HG02885 (cell line): Measurements from ENCODE around the gene ERN1.

Experiments
- ATAC-seq: cut with Tn5 transposase; IDR thresholded peaks from one replicate; pipeline ENCODE4 v1.9.1; 2021; ENCODE audit warnings: mild to moderate bottlenecking; ENCODE audit not compliant: unreplicated experiment, poor library complexity

The ERN1 gene

GRCh38 chr17:64066716-64067115 is 63.2 kb downstream of the ERN1 start:
- ATAC-seq = no peak

- no peak for ATAC-seq
These were observed 64.8 kb downstream of the ERN1 start for GRCh38 chr17:64065161-64065560.

GRCh38 chr17:64064331-64064730 is 65.6 kb downstream of the ERN1 start:
- ATAC-seq = no peak

GRCh38 chr17:64063766-64064224 is 66.1 kb downstream of the ERN1 start:
- no peak for ATAC-seq

- no peak for ATAC-seq
These were observed 66.9 kb downstream of the ERN1 start for GRCh38 chr17:64063088-64063487.

GRCh38 chr17:64061178-64061898 is 68.6 kb downstream of the ERN1 start:
- peak; percentile 52 for ATAC-seq

GRCh38 chr17:64060331-64060730 is 69.6 kb downstream of the ERN1 start:
- no peak for ATAC-seq

GRCh38 chr17:64059756-64060155 is 70.2 kb downstream of the ERN1 start:
- no peak for ATAC-seq

- ATAC-seq = no peak
These were observed 71.3 kb downstream of the ERN1 start for GRCh38 chr17:64058621-64059020.

GRCh38 chr17:64057701-64058263 is 72.2 kb downstream of the ERN1 start:
- no peak for ATAC-seq

- peak; percentile 69 for ATAC-seq
These were observed 73.5 kb downstream of the ERN1 start for GRCh38 chr17:64056269-64057005.

- ATAC-seq = no peak
These were observed 74.5 kb downstream of the ERN1 start for GRCh38 chr17:64055183-64056142.

GRCh38 chr17:64054304-64054703 is 75.6 kb downstream of the ERN1 start:
- no peak for ATAC-seq

GRCh38 chr17:64053101-64053500 is 76.8 kb downstream of the ERN1 start:
- ATAC-seq = no peak

GRCh38 chr17:64051153-64051552 is 78.8 kb downstream of the ERN1 start:
- ATAC-seq = no peak

- ATAC-seq = no peak
These were observed 81.1 kb downstream of the ERN1 start for GRCh38 chr17:64048805-64049204.

GRCh38 chr17:64045176-64045575 is 84.8 kb downstream of the ERN1 start:
- ATAC-seq = no peak

GRCh38 chr17:64042700-64043485 is 87.1 kb downstream of the ERN1 start:
- no peak for ATAC-seq

GRCh38 chr17:64041912-64042311 is 88.0 kb downstream of the ERN1 start:
- no peak for ATAC-seq

- ATAC-seq = no peak
These were observed 89.7 kb downstream of the ERN1 start for GRCh38 chr17:64040206-64040605.
